ENCODE results near the gene PYGO2. TPM values are rescaled to one million over a fixed set of nuclear protein-coding genes. Genes with fewer than 3 reads are reported as not detected.
A peak's percentile ranks its signal among the peaks of the same experiment; 100 is the strongest.
"Not testable (repeated sequence)": the region's sequence is repeated elsewhere in the genome, so short reads cannot be mapped to it uniquely, and the experiment has no call there.

Gene PYGO2
- polyA plus RNA-seq, 4 donors, result 41.4 to 51.2 (median 47.0) TPM

GRCh38 chr1:155000726-155001424 is 39.3 kb upstream of the PYGO2 start:
- DNase-seq (ENCODE audit: low read depth in 4 of 4, low spot score in 2 of 4), result peak; percentile 79 to 95 (median 93)

DNA sequence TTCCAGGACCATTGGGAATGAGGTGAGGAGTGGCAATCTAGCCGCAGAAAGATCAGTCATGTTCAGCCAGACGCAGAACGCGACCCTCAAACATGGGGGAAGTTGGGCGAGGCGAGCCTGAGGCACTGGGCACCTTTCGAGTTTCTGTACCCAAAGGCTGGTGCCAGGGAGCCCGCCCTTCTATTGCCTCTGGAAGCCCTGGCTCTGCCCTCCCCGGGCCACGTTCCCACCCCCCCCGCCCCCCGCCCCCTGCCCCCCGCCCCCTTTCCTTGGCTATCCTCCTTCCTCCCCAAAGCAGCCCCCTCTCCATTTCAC is 38.8 kb upstream of the PYGO2 start:
- DNase-seq (ENCODE audit: low read depth in 4 of 4, low spot score in 2 of 4), result peak in 1 of 4 donors; percentile 21

DNA sequence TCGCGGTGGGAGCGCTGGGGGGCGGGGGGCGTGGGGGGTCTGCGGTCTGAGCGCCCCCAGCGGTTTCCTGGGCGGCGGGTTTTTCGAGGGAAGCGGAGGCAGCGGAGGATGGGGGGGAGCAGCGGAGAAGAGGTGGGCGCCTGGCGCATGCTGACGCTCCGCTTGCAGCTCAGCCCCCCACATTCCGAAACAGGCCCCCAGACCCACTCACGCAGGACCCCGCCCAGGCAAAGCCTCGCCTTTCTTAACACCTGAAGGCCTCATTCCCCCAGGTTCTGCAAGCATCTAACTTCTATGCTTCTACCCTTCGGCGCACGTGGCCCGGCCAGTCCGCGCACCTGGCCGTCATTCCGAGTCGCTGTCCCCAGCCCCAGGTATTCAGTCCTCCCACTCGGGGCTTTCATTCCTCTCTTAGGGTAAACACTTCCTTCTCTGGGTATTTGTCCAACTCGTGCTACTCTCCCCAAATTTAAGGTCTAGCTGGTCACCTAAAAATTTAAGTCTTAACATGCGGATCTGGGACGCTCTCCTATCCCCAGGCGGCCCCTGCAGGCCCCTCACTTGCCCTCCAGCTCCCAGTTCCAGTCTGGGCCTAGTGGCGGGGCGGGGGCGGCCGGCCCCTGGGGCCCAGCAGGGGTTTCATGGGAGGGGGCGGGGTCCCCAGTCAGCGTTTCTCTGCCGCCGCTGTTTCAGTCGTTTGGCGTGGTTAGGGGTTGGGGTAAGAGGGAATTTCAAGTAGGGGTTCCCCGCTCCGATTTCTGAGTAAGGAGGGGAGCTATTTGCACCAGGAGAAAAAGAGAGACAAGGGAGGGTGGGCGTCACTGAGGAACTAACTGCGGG is 38.2 kb upstream of the PYGO2 start:
- DNase-seq (ENCODE audit: low read depth in 4 of 4, low spot score in 2 of 4), result peak in 2 of 4 donors; percentile 32 to 37

- DNase-seq (ENCODE audit: low read depth in 4 of 4, low spot score in 2 of 4), result peak in 3 of 4 donors; percentile 41 to 62 (median 57)
Measured at GRCh38 chr1:154998818-154999570, 37.4 kb upstream of the PYGO2 start.

DNA sequence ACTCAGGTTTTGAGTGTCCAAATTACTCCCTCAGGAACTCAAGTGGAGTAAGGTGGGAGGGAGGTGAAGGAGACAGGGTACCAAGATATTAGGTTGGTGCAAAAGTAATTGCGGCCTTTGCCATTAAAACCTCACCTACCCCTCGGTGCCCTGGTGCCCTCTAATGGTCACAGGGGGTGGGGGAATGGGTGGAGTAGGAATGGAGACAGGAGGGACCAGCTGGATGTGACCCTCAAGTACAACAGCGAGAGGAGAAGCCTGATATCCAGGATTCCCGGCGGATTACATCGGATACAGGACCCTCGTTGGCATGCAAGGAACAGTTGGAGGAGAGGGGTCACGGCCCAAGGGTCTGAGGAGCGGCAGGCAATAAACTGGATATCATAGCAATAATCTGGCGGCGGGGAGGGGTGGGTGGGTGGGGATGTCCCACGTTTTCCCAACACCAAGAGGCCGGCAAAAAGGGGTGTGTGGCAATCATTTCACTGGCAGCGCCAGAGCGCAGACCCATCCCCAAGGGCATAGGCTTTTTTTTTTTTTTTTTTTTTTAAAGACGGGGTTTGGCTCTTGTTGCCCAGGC is 36.7 kb upstream of the PYGO2 start:
- DNase-seq (ENCODE audit: low read depth in 4 of 4, low spot score in 2 of 4), result no peak

GRCh38 chr1:154996966-154997701 is 35.6 kb upstream of the PYGO2 start:
- DNase-seq (ENCODE audit: low read depth in 4 of 4, low spot score in 2 of 4), result no peak

DNA sequence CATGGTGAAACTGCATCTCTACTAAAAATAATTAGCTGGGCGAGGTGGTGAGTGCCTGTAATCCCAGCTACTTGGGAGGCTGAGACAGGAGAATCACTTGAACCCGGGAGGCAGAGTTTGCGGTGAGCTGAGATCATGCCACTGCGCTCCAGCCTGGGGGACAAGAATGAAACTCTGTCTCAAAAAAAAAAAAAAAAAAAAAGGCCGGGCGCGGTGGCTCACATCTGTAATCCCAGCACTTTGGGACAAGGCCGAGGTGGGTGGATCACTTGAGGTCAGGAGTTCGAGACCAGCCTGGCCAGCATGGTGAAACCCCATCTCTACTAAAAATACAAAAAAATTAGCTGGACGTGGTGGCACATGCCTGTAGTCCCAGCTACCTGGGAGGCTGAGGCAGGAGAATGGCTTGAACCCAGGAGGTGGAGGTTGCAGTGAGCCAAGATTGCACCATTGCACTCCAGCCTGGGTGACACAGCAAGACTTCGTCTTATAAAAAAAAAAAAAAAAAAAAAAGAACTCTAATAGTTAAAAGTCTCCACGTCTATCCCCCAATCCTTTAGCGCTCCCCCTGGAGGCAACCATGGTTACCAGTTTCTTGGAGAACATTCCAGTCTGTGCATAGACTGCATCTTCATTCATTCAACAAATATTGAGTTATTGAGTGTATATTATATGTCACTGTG is 33.9 kb upstream of the PYGO2 start:
- DNase-seq (ENCODE audit: low read depth in 4 of 4, low spot score in 2 of 4), result peak in 1 of 4 donors; percentile 54

DNA sequence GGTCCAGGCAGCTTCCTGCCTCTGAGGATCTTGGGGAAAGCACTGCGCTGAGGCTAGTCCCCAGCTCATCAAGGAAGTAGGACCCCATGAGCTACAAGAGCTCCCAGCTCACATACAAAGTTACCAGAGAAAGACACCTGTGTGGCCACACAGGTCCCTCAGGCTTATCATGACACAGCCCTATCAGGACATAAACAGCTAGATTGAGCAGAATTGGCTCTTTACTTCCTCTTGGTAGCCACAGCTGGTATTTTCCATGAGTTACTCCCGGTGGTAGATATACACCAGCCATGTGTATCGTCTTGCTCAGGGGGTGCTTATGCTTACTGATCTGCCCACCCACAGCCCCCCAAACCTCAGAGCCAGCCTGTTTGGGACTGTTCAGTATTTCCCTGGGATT is 33.0 kb upstream of the PYGO2 start:
- DNase-seq (ENCODE audit: low read depth in 4 of 4, low spot score in 2 of 4), result no peak

GRCh38 chr1:154994269-154994587 is 32.6 kb upstream of the PYGO2 start:
- DNase-seq (ENCODE audit: low read depth in 4 of 4, low spot score in 2 of 4), result no peak

DNA sequence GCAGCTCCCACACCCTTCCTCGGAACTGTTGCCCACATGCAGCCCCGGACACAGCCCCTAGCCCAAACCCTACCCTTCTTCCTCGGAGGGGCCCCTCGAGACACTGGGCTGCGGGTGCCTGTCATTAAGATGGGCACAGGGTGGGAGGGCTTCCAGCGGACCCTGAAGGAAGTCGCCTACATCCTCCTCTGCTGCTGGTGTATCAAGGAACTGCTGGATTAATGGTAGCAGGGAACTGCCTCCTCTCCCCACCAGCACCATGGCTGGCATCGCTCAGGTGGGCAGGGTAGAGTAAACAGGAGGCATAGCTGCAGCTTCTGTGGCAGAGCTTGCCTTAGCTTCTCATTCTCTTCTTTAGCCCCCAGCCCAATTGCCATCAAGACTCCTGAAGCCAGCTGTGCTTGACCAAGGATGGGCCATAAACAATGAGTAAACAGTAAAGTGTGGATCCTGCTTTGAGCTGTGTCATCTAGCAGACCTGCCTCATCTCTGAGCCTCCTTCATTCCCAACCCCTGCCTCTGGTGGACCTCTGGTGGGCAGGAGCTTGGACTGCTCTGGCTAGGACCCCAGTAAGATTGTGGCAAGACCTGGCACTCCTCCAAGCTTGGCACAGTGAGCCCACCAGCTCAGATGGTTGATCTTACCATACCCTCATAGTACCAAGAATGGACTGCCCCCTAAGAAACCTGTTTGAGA is 32.1 kb upstream of the PYGO2 start, which contains the start of gene LENEP:
LENEP (plus strand) TSS at position 15 of the 697 bp plus-strand sequence; CDS start at position 37, 22 bp downstream.
- no peak for DNase-seq (ENCODE audit: low read depth in 4 of 4, low spot score in 2 of 4)

GRCh38 chr1:154992721-154993571 is 31.4 kb upstream of the PYGO2 start:
- no peak for DNase-seq (ENCODE audit: low read depth in 4 of 4, low spot score in 2 of 4)

DNA sequence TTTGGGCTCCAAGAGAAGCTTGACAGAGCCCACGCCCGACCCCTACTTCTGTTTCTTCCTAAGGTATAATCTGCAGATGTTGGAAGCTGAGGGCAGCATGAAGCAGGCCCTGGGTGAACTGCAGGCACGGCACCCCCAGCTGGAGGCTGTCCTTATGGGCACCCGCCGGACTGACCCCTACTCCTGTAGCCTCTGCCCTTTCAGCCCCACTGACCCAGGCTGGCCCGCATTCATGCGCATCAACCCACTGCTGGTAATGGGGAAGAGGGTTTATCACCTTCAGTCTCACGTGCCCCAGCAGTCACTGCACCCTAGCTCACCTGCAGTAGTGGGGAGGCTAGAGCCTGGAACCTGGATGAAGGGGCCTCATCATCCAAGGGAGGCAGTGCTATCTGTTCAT is 28.7 kb upstream of the PYGO2 start:
- DNase-seq (ENCODE audit: low read depth in 4 of 4, low spot score in 2 of 4), result no peak

GRCh38 chr1:154989195-154989860 is 27.7 kb upstream of the PYGO2 start:
- DNase-seq (ENCODE audit: low read depth in 4 of 4, low spot score in 2 of 4), result no peak

DNA sequence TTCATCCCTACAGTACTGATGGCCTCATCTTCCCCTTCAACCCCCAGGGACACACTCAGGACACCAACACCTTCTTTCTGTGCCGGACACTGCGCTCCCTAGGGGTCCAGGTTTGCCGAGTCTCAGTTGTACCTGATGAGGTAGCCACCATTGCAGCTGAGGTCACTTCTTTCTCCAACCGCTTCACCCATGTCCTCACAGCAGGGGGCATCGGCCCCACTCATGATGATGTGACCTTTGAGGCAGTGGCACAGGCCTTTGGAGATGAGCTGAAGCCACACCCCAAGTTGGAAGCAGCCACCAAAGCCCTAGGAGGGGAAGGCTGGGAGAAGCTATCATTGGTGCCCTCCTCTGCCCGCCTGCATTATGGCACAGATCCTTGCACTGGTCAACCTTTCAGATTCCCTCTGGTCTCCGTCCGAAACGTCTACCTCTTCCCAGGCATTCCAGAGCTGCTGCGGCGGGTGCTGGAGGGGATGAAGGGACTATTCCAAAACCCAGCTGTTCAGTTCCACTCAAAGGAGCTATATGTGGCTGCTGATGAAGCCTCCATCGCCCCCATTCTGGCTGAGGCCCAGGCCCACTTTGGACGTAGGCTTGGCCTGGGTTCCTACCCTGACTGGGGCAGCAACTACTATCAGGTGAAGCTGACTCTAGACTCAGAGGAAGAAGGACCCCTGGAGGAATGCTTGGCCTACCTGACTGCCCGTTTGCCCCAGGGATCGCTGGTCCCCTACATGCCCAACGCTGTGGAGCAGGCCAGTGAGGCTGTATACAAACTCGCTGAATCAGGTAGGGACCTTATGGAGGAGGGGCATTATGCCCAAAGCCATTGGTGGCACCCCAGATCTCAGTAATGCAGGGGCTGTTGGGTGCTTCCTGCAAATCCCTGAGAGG is 26.7 kb upstream of the PYGO2 start:
- no peak for DNase-seq (ENCODE audit: low read depth in 4 of 4, low spot score in 2 of 4)

- no peak for DNase-seq (ENCODE audit: low read depth in 4 of 4, low spot score in 2 of 4)
Measured at GRCh38 chr1:154987326-154987725, 25.7 kb upstream of the PYGO2 start.

DNA sequence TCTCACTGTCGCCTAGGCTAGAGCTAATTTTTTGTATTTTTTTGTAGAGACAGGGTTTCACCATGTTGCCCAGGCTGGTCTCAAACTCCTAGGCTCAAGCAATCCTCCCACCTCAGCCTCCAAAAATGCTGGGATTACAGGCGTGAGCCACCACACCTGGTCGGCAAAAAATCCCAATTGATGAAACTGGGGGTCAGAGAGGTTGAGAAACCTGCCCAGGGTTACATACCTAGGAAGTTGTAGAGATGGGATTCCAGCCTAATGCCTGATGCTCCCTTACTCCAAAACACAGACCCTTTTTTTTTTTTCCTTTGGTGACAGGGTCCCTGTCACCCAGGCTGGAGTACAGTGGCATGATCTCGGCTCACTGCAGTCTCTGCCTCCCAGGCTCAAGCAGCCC is 25.2 kb upstream of the PYGO2 start:
- DNase-seq (ENCODE audit: low read depth in 4 of 4, low spot score in 2 of 4), result not testable (repeated sequence)
